Measurements from ENCODE around the gene FLT3.

- TF ChIP-seq, protein P1, sequence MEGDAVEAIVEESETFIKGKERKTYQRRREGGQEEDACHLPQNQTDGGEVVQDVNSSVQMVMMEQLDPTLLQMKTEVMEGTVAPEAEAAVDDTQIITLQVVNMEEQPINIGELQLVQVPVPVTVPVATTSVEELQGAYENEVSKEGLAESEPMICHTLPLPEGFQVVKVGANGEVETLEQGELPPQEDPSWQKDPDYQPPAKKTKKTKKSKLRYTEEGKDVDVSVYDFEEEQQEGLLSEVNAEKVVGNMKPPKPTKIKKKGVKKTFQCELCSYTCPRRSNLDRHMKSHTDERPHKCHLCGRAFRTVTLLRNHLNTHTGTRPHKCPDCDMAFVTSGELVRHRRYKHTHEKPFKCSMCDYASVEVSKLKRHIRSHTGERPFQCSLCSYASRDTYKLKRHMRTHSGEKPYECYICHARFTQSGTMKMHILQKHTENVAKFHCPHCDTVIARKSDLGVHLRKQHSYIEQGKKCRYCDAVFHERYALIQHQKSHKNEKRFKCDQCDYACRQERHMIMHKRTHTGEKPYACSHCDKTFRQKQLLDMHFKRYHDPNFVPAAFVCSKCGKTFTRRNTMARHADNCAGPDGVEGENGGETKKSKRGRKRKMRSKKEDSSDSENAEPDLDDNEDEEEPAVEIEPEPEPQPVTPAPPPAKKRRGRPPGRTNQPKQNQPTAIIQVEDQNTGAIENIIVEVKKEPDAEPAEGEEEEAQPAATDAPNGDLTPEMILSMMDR (IDR thresholded peaks at IDR 0.05; ENCODE audit: low read length), result no peak
- TF ChIP-seq EZH2 (optimal IDR thresholded peaks at IDR 0.05; ENCODE audit: low read depth, low read length), result no peak
These were observed 86.9 kb downstream of the FLT3 start for GRCh38 chr13:28013482-28013881.
